CD4-positive, alpha-beta T cell (primary cell): ENCODE data around the gene PLXND1. TPM values are rescaled to one million over a fixed set of nuclear protein-coding genes. Genes with fewer than 3 reads are reported as not detected.

ENCODE experiments used
- ATAC-seq: fragments of 200-7000 bp; cut with Tn5 transposase; one replicate; pipeline ENCODE4 v1.10.0; 2022; ENCODE audit warnings: mild to moderate bottlenecking; ENCODE audit not compliant: poor library complexity
- CTCF ChIA-PET: fragments of 350-600 bp; sonication (Branson Sonifier 250); formaldehyde crosslinking; loops from one replicate; lab custom pipeline; 2021; ENCODE audit warnings: antibody characterized with exemption, inconsistent platforms; lab: Charles Lee
- POLR2A ChIA-PET: fragments of 350-600 bp; sonication (Branson Sonifier 250); formaldehyde crosslinking; loops from one replicate; lab custom pipeline; 2021; ENCODE audit warnings: antibody characterized with exemption, inconsistent platforms; lab: Charles Lee
- DNase-seq, 14 experiments: peaks; one replicate each; pipeline ENCODE4 v3.0.0-alpha.2; 2013 to 2020; ENCODE audit warnings: mixed read lengths in 2 of 14
- H3K27ac ChIP-seq, 2 donors: one replicate each; pipeline versions ENCODE4 v1.5.1 to v1.7.0; 2013; ENCODE audit warnings: low read length in 2 of 2, low read depth in 1 of 2, mild to moderate bottlenecking in 1 of 2
- H3K27me3 ChIP-seq, 2 experiments: 1 replicate in 1 of 2; 2 replicates in 1 of 2; pipeline versions ENCODE4 v1.6.1 to v1.7.0; 2013; ENCODE audit warnings: low read length in 2 of 2, control low read depth in 1 of 2, mild to moderate bottlenecking in 1 of 2, moderate library complexity in 1 of 2; ENCODE audit not compliant: insufficient read depth in 2 of 2, control insufficient read depth in 1 of 2
- H3K36me3 ChIP-seq: one replicate; pipeline ENCODE4 v1.6.1; 2013; ENCODE audit warnings: low read length, control low read depth; ENCODE audit not compliant: insufficient read depth
- H3K4me1 ChIP-seq: one replicate; pipeline ENCODE4 v1.6.1; 2013; ENCODE audit warnings: low read length, control low read depth; ENCODE audit not compliant: insufficient read depth
- H3K4me3 ChIP-seq: one replicate; pipeline ENCODE4 v1.5.1; 2013; ENCODE audit warnings: mild to moderate bottlenecking, low read length, moderate library complexity
- H3K9me3 ChIP-seq, 2 experiments: 1 replicate in 1 of 2; 2 replicates in 1 of 2; pipeline versions ENCODE4 v1.6.1 to v1.7.0; 2013; ENCODE audit warnings: low read length in 2 of 2, mild to moderate bottlenecking in 2 of 2, control low read depth in 1 of 2, moderate library complexity in 1 of 2; ENCODE audit not compliant: control insufficient read depth in 1 of 2, insufficient read depth in 1 of 2
- H3K27ac Mint-ChIP-seq: one replicate; pipeline ENCODE4 v1.8.0; 2020; ENCODE audit warnings: mixed read lengths
- H3K27me3 Mint-ChIP-seq: one replicate; pipeline ENCODE4 v1.8.0; 2021; ENCODE audit warnings: mixed read lengths
- H3K36me3 Mint-ChIP-seq: one replicate; pipeline ENCODE4 v1.8.0; 2021; ENCODE audit warnings: low read depth, mixed read lengths
- H3K4me1 Mint-ChIP-seq: one replicate; pipeline ENCODE4 v1.8.0; 2021; ENCODE audit warnings: low read depth, mixed read lengths
- H3K4me3 Mint-ChIP-seq: one replicate; pipeline ENCODE4 v1.8.0; 2020; ENCODE audit warnings: mild to moderate bottlenecking, mixed read lengths
- H3K9me3 Mint-ChIP-seq: one replicate; pipeline ENCODE4 v1.8.0; 2020; ENCODE audit warnings: mixed read lengths
- intact Hi-C, 2 experiments: fragments of 100-400 bp; cut with DNase I in 1 of 2; cut with micrococcal nuclease in 1 of 2; formaldehyde crosslinking; loops; one replicate each; pipeline versions ENCODE4 v1.15.1 to v1.9.0; 2023 to 2025; cut with DNase I, micrococcal nuclease
- total RNA-seq, 174 experiments: library from RNA in 2 of 174; stranded (reverse) in 2 of 174; gene quantifications; one replicate each; pipeline ENCODE4 v1.2.3 and lab custom pipeline; 2021 to 2026
- TF ChIP-seq, protein P1 (sequence below): fragments of 200-600 bp; IDR thresholded peaks from one replicate; pipeline ENCODE4 v1.8.0; 2022; ENCODE audit warnings: antibody characterized with exemption, mild to moderate bottlenecking

Gene PLXND1
- total RNA-seq, 2 experiments from 2014 or later = 61.7 to 62.5 TPM

DNA sequence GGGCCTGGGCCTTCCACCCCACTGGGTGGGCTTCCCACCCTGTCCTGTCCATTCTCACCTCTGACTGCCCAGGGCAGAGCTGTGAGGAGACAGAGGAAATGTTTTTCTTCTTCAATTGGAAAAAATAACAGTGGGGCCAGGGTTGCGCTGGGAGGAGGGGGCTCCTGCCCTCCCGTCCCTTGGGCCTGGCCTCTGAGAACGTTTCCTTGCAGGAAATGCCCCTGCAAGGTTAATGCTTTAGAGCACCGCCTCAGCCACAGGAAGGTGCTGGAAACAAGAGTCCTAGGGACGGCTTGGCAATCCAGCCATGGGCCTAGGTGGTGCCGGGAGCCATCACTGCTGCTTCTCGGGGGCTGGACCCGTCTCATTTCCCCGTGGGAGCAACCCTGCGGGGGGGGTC, 3.8 kb upstream of the PLXND1 start:
- no peak overlapping the region for H3K27ac ChIP-seq
- no peaks in the 10 kb centered on the region for H3K9me3 ChIP-seq
- H3K4me1 ChIP-seq = peaks cover 35% of the 10 kb centered on the region
- CTCF ChIA-PET = no interaction called here
- POLR2A ChIA-PET = interaction anchor here (0.6 kb wide), 1 partner anchor 133 kb away, joined by 4 read pairs; no protein-coding TSS in a partner anchor
- intact Hi-C loops = no loop called here
- no peak overlapping the region for H3K27ac Mint-ChIP-seq
- no peak overlapping the region for H3K4me3 Mint-ChIP-seq
- TF ChIP-seq, protein P1, sequence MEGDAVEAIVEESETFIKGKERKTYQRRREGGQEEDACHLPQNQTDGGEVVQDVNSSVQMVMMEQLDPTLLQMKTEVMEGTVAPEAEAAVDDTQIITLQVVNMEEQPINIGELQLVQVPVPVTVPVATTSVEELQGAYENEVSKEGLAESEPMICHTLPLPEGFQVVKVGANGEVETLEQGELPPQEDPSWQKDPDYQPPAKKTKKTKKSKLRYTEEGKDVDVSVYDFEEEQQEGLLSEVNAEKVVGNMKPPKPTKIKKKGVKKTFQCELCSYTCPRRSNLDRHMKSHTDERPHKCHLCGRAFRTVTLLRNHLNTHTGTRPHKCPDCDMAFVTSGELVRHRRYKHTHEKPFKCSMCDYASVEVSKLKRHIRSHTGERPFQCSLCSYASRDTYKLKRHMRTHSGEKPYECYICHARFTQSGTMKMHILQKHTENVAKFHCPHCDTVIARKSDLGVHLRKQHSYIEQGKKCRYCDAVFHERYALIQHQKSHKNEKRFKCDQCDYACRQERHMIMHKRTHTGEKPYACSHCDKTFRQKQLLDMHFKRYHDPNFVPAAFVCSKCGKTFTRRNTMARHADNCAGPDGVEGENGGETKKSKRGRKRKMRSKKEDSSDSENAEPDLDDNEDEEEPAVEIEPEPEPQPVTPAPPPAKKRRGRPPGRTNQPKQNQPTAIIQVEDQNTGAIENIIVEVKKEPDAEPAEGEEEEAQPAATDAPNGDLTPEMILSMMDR = no peak
- H3K9me3 Mint-ChIP-seq = no peaks in the 10 kb centered on the region
- ATAC-seq = no peak
- H3K4me3 ChIP-seq = no peak overlapping the region
- H3K27me3 Mint-ChIP-seq = peaks cover 5% of the 10 kb centered on the region
- peaks cover 22% of the 10 kb centered on the region for H3K4me1 Mint-ChIP-seq
- peaks cover 4% of the 10 kb centered on the region for H3K36me3 Mint-ChIP-seq
- H3K27me3 ChIP-seq = no peaks in the 10 kb centered on the region
- no peak for DNase-seq
- no peaks in the 10 kb centered on the region for H3K36me3 ChIP-seq

DNA sequence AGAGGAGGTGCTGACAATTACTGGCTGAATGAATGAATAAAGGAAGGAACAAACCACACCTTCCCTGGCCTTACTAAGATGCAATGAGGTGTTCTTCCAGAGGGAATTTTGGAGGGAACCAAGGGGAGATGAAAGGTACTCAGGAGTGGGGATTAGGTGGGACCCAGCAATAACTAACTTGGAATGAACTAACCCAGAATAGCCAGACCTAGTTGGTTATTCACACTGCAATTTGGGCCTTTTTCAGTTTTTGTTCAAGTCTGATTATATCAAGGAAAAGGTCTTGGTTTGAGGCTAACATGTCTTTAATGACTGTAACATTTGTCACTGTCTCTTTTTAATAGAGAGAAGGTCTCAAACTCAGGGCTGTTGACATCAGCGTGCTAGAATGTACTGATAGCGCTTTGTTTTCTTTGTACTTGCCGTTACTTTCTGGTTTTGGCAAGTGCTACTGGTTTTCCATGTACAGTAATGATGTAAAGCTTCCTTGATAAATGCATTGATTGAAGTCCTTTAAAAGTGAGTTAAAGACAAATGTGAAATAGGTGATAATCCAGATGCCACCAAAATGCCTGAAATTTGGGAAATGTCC, 3.2 kb upstream of the PLXND1 start:
- Mint-ChIP-seq H3K27ac (peak overlapping the region; percentile 59), H3K4me3 (peak overlapping the region; percentile 73), H3K27me3 (peaks cover 6% of the 10 kb centered on the region), H3K4me1 (peaks cover 24% of the 10 kb centered on the region), H3K36me3 (peaks cover 4% of the 10 kb centered on the region), H3K9me3 (no peaks in the 10 kb centered on the region)
- no peak for DNase-seq
- ChIA-PET POLR2A (no interaction called here), CTCF (no interaction called here)
- Histone ChIP-seq H3K4me1 (peaks cover 35% of the 10 kb centered on the region), H3K27ac (no peak overlapping the region), H3K9me3 (no peaks in the 10 kb centered on the region), H3K36me3 (no peaks in the 10 kb centered on the region), H3K4me3 (no peak overlapping the region), H3K27me3 (peaks cover 0 to 2% of the 10 kb centered on the region in 2 experiments)
- TF ChIP-seq, protein P1 = no peak
- intact Hi-C loops = loop anchor here in 1 of 2 experiments (5.0 kb wide), 2 partner anchors 117 to 172 kb away; partner anchors contain the start of gene MBD4
- no peak for ATAC-seq

DNA sequence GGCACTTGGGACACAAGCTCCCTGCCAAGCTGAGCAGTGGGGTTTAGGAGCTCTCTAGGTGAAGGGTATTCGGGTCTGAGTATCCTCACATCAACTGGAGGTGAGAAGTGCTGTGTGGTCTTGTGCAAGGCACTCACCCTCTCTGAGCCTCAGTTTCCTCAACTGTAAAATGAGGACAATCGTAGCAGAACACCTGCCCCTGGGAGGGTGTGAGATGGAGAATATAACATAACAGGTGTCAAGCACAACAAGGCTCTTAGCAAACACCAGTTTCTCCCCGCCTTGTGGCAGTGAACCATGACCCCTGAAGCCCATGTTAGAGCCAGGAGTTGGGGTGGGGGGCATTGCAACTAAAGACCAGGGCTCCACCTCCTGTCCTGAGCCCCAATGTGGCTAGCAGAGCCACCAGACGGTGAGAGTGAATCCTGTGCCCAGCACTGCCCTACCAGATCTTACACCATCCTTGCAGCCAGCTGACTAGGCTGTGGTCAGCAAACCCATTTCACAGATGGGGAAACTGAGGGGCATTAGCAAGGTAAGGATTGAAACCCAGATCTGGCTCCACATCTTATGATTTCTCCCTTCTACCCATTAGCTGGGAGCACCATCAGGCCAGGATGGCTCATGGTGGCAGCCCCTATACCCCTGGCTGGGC, 2.6 kb upstream of the PLXND1 start:
- TF ChIP-seq, protein P1 = no peak
- Mint-ChIP-seq H3K9me3 (no peaks in the 10 kb centered on the region), H3K36me3 (peaks cover 4% of the 10 kb centered on the region), H3K4me3 (peak overlapping the region; percentile 73), H3K27me3 (peaks cover 12% of the 10 kb centered on the region), H3K4me1 (peaks cover 30% of the 10 kb centered on the region), H3K27ac (peak overlapping the region; percentile 59)
- ATAC-seq = no peak
- H3K4me1 ChIP-seq = peaks cover 41% of the 10 kb centered on the region
- H3K27ac ChIP-seq = no peak overlapping the region
- DNase-seq = no peak
- no peaks in the 10 kb centered on the region for H3K9me3 ChIP-seq
- no peaks in the 10 kb centered on the region for H3K36me3 ChIP-seq
- H3K4me3 ChIP-seq = no peak overlapping the region
- intact Hi-C loops = loop anchor here in 1 of 2 experiments (5.0 kb wide), 2 partner anchors 117 to 172 kb away; partner anchors contain the start of gene MBD4
- ChIA-PET CTCF (no interaction called here), POLR2A (interaction anchor here (0.9 kb wide), 1 partner anchor 32 kb away, joined by 3 read pairs; no protein-coding TSS in a partner anchor)
- H3K27me3 ChIP-seq = peaks cover 0 to 5% of the 10 kb centered on the region in 2 experiments
